HG03571 (cell line): ENCODE data around the gene ZRSR2.

Experiments
- ATAC-seq: cut with Tn5 transposase; IDR thresholded peaks from one replicate; pipeline ENCODE4 v1.9.1; 2021; ENCODE audit not compliant: unreplicated experiment

Gene ZRSR2

GRCh38 chrX:15849555-15849954 lies 59.3 kb downstream of the ZRSR2 start:
- ATAC-seq: no peak

- no peak for ATAC-seq
Observed at GRCh38 chrX:15853586-15854079, 63.3 kb downstream of the ZRSR2 start.

GRCh38 chrX:15854080-15854655 lies 63.9 kb downstream of the ZRSR2 start:
- peak; percentile 28 for ATAC-seq

GRCh38 chrX:15854712-15855567 lies 64.7 kb downstream of the ZRSR2 start, which contains the start of gene AP1S2:
AP1S2 (minus strand) TSS chrX:15854813; CDS start chrX:15852524, 2,289 bp downstream.
- peak; percentile 93 for ATAC-seq

- ATAC-seq: no peak
Observed at GRCh38 chrX:15855568-15856221, 65.4 kb downstream of the ZRSR2 start.

- no peak for ATAC-seq
Observed at GRCh38 chrX:15856222-15856587, 65.9 kb downstream of the ZRSR2 start.

- no peak for ATAC-seq
Observed at GRCh38 chrX:15856636-15857035, 66.4 kb downstream of the ZRSR2 start.

- ATAC-seq: no peak
Observed at GRCh38 chrX:15858051-15858450, 67.8 kb downstream of the ZRSR2 start.

- no peak for ATAC-seq
Observed at GRCh38 chrX:15860921-15861320, 70.6 kb downstream of the ZRSR2 start.

GRCh38 chrX:15864023-15864422 lies 73.7 kb downstream of the ZRSR2 start:
- ATAC-seq: no peak

GRCh38 chrX:15864629-15865028 lies 74.3 kb downstream of the ZRSR2 start:
- ATAC-seq: no peak

GRCh38 chrX:15866147-15866546 lies 75.9 kb downstream of the ZRSR2 start:
- ATAC-seq: no peak

- ATAC-seq: no peak
Observed at GRCh38 chrX:15869695-15870094, 79.4 kb downstream of the ZRSR2 start.

GRCh38 chrX:15870310-15870709 lies 80.0 kb downstream of the ZRSR2 start:
- ATAC-seq: no peak
